Psoas muscle (tissue), 8 donors: Measurements from ENCODE around the gene TBC1D22A. TPM values are rescaled to one million over a fixed set of nuclear protein-coding genes. Genes with fewer than 3 reads are reported as not detected.

ENCODE experiments used
- ATAC-seq, 4 donors: fragments of 200-7000 bp; cut with Tn5 transposase; one replicate each; pipeline ENCODE4 v1.9.1; 2020; ENCODE audit warnings: moderate library complexity in 3 of 4, mild to moderate bottlenecking in 2 of 4
- DNase-seq, 2 donors: peaks; one replicate each; pipeline ENCODE4 v3.0.0-alpha.2; 2020
- H3K27ac ChIP-seq: fragments of 200-600 bp; one replicate; pipeline ENCODE4 v1.8.0; 2022
- H3K27me3 ChIP-seq, 3 donors: fragments of 200-600 bp in 1 of 3; one replicate each; pipeline versions ENCODE4 v1.6.1 to v1.8.0; 2013 to 2022; ENCODE audit warnings: low read length in 2 of 3, mild to moderate bottlenecking in 2 of 3, moderate library complexity in 1 of 3; ENCODE audit not compliant: insufficient read depth in 3 of 3
- H3K36me3 ChIP-seq, 2 donors: fragments of 200-600 bp in 1 of 2; one replicate each; pipeline versions ENCODE4 v1.6.1 to v1.8.0; 2013 to 2022; ENCODE audit warnings: low read depth in 1 of 2, mild to moderate bottlenecking in 1 of 2, moderate library complexity in 1 of 2; ENCODE audit not compliant: insufficient read depth in 1 of 2
- H3K4me1 ChIP-seq: fragments of 200-600 bp; one replicate; pipeline ENCODE4 v1.8.0; 2022
- H3K4me3 ChIP-seq: fragments of 200-600 bp; one replicate; pipeline ENCODE4 v1.8.0; 2022; ENCODE audit warnings: mild to moderate bottlenecking
- H3K9me3 ChIP-seq: fragments of 200-600 bp; one replicate; pipeline ENCODE4 v1.8.0; 2022
- WGBS, 3 donors: extraction: QIAGEN DNeasy Blood & Tissue Kit; methylation state at CpG; one replicate each; pipeline versions ENCODE4 v1.1.6 to v1.1.7; 2013; 5-methylcytosine and 5-hydroxymethylcytosine counted together
- intact Hi-C, 2 donors: fragments of 100-400 bp; cut with DNase I; formaldehyde crosslinking; loops; one replicate each; pipeline versions ENCODE4 v1.11.0 to v1.14.2; 2022
- polyA plus RNA-seq, 3 donors: library from polyadenylated mRNA; stranded (reverse); fragments of 200-250 nt; gene quantifications; one replicate each; pipeline ENCODE4 v1.2.3, GENCODE V29; 2013
- total RNA-seq, 4 donors: library from RNA; stranded (reverse); fragmentation: NEBNext Ultra II Directional in 2 of 4; extraction: Animal tissue kit (Norgen Biotek cat#: 25700) in 2 of 4; gene quantifications; one replicate each; pipeline versions ENCODE4 v1.2.1 to v1.2.4, GENCODE V29; 2021 to 2023
- TF ChIP-seq, protein P1 (sequence below): fragments of 200-600 bp; IDR thresholded peaks from one replicate; pipeline ENCODE4 v1.8.0; 2022; ENCODE audit warnings: antibody characterized with exemption
- donor health status: healthy with polysubstance abuse.
- donor health status: DM: no; HTN: no; CAD: no; lungs with moderate emphysema.
- donor health status: Bipolar disorder and iron deficiency.
- donor health status: healthy.
- donor health status: DM: yes; HTN: yes; CAD: no.
- donor health status: DM: no; HTN: no; CAD: no.
- donor health status: DM: no; HTN: no; CAD: no.
- donor health status: DM: yes; HTN: yes; CAD: no.

TBC1D22A gene
- total and polyA plus RNA-seq, 7 donors: 11.7 to 25.0 (median 18.9) TPM

DNA sequence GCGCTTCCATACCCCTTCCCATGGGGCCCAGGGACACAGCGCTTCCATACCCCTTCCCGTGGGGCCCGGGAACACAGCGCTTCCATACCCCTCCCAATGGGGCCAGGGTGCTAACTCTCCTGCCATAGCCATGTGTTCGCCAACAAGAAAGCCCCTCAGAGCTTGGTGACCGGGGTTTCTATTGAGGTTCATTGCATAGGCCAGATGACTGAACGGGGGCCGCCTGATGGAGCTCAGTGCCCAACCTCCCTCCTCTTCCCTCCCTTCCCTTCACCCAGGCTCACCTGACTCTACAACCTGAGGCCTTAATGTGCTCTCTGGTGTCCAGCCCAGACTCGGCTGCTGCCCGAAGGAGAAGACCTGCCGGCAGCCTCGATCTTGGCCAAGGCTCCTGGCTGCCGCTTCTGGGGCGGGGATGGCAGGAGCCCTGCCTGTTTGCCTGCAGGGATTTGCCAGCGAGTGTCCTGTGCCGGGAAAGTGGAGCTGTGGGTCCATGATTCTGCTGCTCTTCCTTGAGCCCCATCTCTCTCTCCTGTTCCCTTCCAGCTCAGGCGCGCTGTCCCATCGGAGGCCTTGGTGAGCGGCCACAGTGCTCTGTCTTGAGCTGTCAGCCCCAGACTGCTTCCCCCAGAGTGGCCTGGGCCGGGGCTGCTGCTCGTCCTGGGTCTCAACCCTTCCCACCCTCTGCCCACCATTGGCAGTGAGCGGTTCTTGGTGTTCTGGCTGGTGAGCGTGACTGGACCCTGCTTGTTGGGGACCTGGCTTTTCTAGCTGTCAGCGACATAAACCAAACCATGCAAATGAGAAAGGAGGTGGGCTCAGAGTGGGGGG is 267.0 kb downstream of the TBC1D22A start:
- WGBS, 3 donors: 87 to 90% (median 87%) methylated on average over 26 of the region's 26 CpGs
- Histone ChIP-seq H3K4me3 (no peak overlapping the region), H3K4me1 (no peaks in the 10 kb centered on the region), H3K36me3 (no peaks in the 10 kb centered on the region), H3K27ac (no peak overlapping the region), H3K27me3 (no peaks in the 10 kb centered on the region), H3K9me3 (no peaks in the 10 kb centered on the region)
- TF ChIP-seq, protein P1, sequence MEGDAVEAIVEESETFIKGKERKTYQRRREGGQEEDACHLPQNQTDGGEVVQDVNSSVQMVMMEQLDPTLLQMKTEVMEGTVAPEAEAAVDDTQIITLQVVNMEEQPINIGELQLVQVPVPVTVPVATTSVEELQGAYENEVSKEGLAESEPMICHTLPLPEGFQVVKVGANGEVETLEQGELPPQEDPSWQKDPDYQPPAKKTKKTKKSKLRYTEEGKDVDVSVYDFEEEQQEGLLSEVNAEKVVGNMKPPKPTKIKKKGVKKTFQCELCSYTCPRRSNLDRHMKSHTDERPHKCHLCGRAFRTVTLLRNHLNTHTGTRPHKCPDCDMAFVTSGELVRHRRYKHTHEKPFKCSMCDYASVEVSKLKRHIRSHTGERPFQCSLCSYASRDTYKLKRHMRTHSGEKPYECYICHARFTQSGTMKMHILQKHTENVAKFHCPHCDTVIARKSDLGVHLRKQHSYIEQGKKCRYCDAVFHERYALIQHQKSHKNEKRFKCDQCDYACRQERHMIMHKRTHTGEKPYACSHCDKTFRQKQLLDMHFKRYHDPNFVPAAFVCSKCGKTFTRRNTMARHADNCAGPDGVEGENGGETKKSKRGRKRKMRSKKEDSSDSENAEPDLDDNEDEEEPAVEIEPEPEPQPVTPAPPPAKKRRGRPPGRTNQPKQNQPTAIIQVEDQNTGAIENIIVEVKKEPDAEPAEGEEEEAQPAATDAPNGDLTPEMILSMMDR: no peak
- ATAC-seq (no peak), DNase-seq (peak in 1 of 2 donors; percentile 24)
- intact Hi-C loops: no loop called here

DNA sequence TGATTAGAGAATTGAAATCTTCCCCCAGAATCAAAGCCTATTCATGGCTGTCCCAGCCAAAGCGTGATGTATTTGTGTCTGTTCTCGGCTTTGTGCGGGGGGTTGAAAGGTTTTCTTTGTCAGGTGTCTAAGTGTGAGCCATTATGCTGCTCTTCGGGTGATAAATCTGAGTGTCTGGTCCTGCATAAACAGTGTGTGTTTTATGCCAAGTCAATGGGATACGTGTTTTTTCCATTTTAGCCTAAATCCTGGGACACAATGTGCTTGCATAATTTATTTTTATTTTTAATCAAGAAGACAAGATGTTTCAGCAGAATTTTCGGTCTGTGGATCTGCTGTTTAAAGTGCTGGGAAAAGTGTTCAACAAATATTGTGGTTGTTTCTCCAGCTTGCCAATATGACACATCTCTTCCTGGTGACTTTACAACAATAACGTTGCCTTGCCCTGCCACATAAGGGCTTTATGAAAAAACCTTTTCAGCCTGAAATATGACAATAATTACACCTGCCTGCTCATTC is 267.8 kb downstream of the TBC1D22A start:
- ATAC-seq: no peak
- TF ChIP-seq, protein P1: no peak
- H3K27me3 ChIP-seq: no peaks in the 10 kb centered on the region

DNA sequence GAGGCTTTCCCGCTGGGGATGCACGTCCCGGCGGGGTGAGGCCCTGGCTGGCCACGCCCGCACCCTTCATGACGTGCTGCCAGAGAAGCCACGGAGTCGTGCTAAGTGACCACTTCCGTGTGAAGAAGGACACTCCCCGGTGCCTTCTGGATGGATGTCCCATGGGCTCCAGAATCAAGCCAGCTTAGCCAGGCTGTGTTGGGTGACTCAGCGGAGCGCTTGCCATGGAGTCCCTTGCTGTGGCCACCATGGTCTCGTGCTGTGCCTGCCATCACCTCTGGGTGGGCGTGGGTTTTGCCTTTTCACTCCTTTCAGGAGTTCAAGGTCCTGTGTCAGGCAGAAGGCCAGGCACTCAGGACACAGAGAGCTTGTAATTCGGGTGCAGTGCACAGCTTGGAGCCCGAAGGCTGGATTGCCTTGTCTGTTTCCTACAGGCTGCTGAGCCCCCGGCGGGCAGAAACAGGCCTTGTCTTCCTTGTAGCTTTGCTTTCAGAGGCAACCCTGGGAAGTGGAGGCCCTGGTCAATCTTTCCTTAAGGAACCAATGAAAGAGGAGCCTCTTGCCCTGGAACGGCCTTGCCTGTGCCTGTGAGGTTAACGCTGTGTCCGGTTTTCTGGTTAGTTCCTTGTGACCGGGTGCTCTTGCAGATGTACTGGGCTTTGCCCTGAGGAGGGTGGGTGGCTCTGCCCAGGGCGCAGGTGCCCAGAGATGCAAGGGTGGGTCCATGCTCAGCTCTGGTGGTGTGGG is 268.6 kb downstream of the TBC1D22A start:
- intact Hi-C loops: no loop called here
- Histone ChIP-seq H3K4me1 (no peaks in the 10 kb centered on the region), H3K27ac (no peak overlapping the region), H3K9me3 (no peaks in the 10 kb centered on the region), H3K4me3 (no peak overlapping the region), H3K36me3 (no peaks in the 10 kb centered on the region), H3K27me3 (no peaks in the 10 kb centered on the region)
- TF ChIP-seq, protein P1: no peak
- peak in 1 of 4 donors; percentile 25 for ATAC-seq
- peak in 1 of 2 donors; percentile 43 for DNase-seq
- 86 to 88% (median 88%) methylated on average over 24 of the region's 24 CpGs for WGBS, 3 donors

More for the DNA sequence above, 267.8 kb downstream of the TBC1D22A start:
- H3K36me3 ChIP-seq: no peaks in the 10 kb centered on the region
- H3K4me1 ChIP-seq: no peaks in the 10 kb centered on the region
- 76 to 78% (median 77%) methylated on average over 7 of the region's 7 CpGs for WGBS, 3 donors
- DNase-seq: no peak
- no peak overlapping the region for H3K4me3 ChIP-seq
- H3K9me3 ChIP-seq: no peaks in the 10 kb centered on the region
- no peak overlapping the region for H3K27ac ChIP-seq
- intact Hi-C loops: no loop called here

DNA sequence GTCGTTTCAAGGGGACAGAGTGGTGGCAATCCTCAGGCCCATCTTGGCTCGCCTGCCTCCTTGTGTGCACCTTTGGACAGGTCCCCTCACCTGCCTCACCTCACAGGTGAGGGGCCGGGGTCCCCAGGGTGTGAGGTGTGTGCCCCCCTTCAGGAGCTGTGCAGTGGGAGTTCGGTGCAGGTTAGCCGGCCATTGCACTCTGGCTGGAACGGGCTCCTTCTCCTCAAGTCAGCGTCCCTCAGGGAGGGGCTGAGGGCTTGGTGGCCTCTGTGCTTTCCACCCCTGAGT is 269.1 kb downstream of the TBC1D22A start:
- H3K9me3 ChIP-seq: no peaks in the 10 kb centered on the region
- no peak overlapping the region for H3K4me3 ChIP-seq
- ATAC-seq (no peak), DNase-seq (no peak)
- WGBS, 3 donors: 93 to 96% (median 94%) methylated on average over 7 of the region's 7 CpGs
- H3K36me3 ChIP-seq: no peaks in the 10 kb centered on the region
- no peaks in the 10 kb centered on the region for H3K27me3 ChIP-seq
- intact Hi-C loops: no loop called here
- TF ChIP-seq, protein P1: no peak
- no peaks in the 10 kb centered on the region for H3K4me1 ChIP-seq
- no peak overlapping the region for H3K27ac ChIP-seq
